ENCODE data around the gene FUOM.
A peak's percentile ranks its signal among the peaks of the same experiment; 100 is the strongest.
"Not testable (repeated sequence)": the region's sequence is repeated elsewhere in the genome, so short reads cannot be mapped to it uniquely, and the experiment has no call there.

FUOM gene

GRCh38 chr10:133367461-133367860 is 9.6 kb upstream of the FUOM start:
- peaks cover 36 to 41% of the 10 kb centered on the region in 2 donors for H3K36me3 Mint-ChIP-seq

GRCh38 chr10:133366751-133367150 is 8.9 kb upstream of the FUOM start:
- Mint-ChIP-seq H3K27me3 (no peaks in the 10 kb centered on the region), H3K27ac (no peak overlapping the region), H3K4me1 (peaks cover 7 to 19% of the 10 kb centered on the region in 2 donors), H3K4me3 (no peak overlapping the region), H3K9me3 (no peaks in the 10 kb centered on the region), H3K36me3 (peaks cover 41 to 46% of the 10 kb centered on the region in 2 donors)
- DNase-seq (no peak), ATAC-seq (replicated peaks) (no peak)

More at GRCh38 chr10:133367461-133367860, 9.6 kb upstream of the FUOM start:
- H3K9me3 Mint-ChIP-seq; ATAC-seq (replicated peaks); H3K4me3 Mint-ChIP-seq; H3K27me3 Mint-ChIP-seq; DNase-seq; H3K27ac Mint-ChIP-seq: not testable (repeated sequence)
- peaks cover 7 to 18% of the 10 kb centered on the region in 2 donors for H3K4me1 Mint-ChIP-seq

GRCh38 chr10:133366130-133366478 is 8.3 kb upstream of the FUOM start:
- no peak for DNase-seq
- H3K4me3 Mint-ChIP-seq: no peak overlapping the region
- H3K27me3 Mint-ChIP-seq: no peaks in the 10 kb centered on the region
- H3K4me1 Mint-ChIP-seq: peaks cover 11 to 19% of the 10 kb centered on the region in 2 donors
- peaks cover 46 to 47% of the 10 kb centered on the region in 2 donors for H3K36me3 Mint-ChIP-seq
- no peak for ATAC-seq (replicated peaks)
- no peak overlapping the region for H3K27ac Mint-ChIP-seq
- H3K9me3 Mint-ChIP-seq: no peaks in the 10 kb centered on the region

GRCh38 chr10:133365461-133366129 is 7.8 kb upstream of the FUOM start:
- no peak overlapping the region for H3K27ac Mint-ChIP-seq
- no peak overlapping the region for H3K4me3 Mint-ChIP-seq
- peaks cover 45 to 46% of the 10 kb centered on the region in 2 donors for H3K36me3 Mint-ChIP-seq
- no peaks in the 10 kb centered on the region for H3K9me3 Mint-ChIP-seq
- DNase-seq (no peak), ATAC-seq (replicated peaks) (no peak)
- H3K27me3 Mint-ChIP-seq: no peaks in the 10 kb centered on the region
- peaks cover 12 to 24% of the 10 kb centered on the region in 2 donors for H3K4me1 Mint-ChIP-seq

- Mint-ChIP-seq H3K27ac (no peak overlapping the region), H3K9me3 (no peaks in the 10 kb centered on the region), H3K4me1 (peaks cover 19 to 25% of the 10 kb centered on the region in 2 donors)
Measured at GRCh38 chr10:133364645-133365431, 7.0 kb upstream of the FUOM start.

GRCh38 chr10:133362846-133363245 is 5.0 kb upstream of the FUOM start:
- H3K9me3 Mint-ChIP-seq: no peaks in the 10 kb centered on the region
- no peak overlapping the region for H3K27ac Mint-ChIP-seq
- no peak for ATAC-seq (replicated peaks)
- H3K4me1 Mint-ChIP-seq: peaks cover 21 to 30% of the 10 kb centered on the region in 2 donors
- peaks cover 28 to 29% of the 10 kb centered on the region in 2 donors for H3K36me3 Mint-ChIP-seq
- no peak overlapping the region for H3K4me3 Mint-ChIP-seq
- no peaks in the 10 kb centered on the region for H3K27me3 Mint-ChIP-seq
- no peak for DNase-seq

More at GRCh38 chr10:133364645-133365431, 7.0 kb upstream of the FUOM start:
- DNase-seq (no peak), ATAC-seq (replicated peaks) (no peak)
- H3K4me3 Mint-ChIP-seq: no peak overlapping the region
- peaks cover 37 to 40% of the 10 kb centered on the region in 2 donors for H3K36me3 Mint-ChIP-seq
- H3K27me3 Mint-ChIP-seq: no peaks in the 10 kb centered on the region

GRCh38 chr10:133361773-133362441 is 4.1 kb upstream of the FUOM start:
- peak; percentile 53 to 54 for ATAC-seq (replicated peaks)
- H3K4me1 Mint-ChIP-seq: peaks cover 21 to 30% of the 10 kb centered on the region in 2 donors
- H3K27ac Mint-ChIP-seq: peak overlapping the region; percentile 84
- peak; percentile 39 for DNase-seq
- H3K4me3 Mint-ChIP-seq: peak overlapping the region; percentile 64
- H3K36me3 Mint-ChIP-seq: peaks cover 25 to 27% of the 10 kb centered on the region in 2 donors
- no peaks in the 10 kb centered on the region for H3K9me3 Mint-ChIP-seq
- H3K27me3 Mint-ChIP-seq: no peaks in the 10 kb centered on the region

GRCh38 chr10:133361227-133361626 is 3.4 kb upstream of the FUOM start:
- no peak for ATAC-seq (replicated peaks)
- Mint-ChIP-seq H3K27me3 (no peaks in the 10 kb centered on the region), H3K36me3 (peaks cover 26 to 27% of the 10 kb centered on the region in 2 donors), H3K9me3 (no peaks in the 10 kb centered on the region), H3K4me1 (peaks cover 21 to 33% of the 10 kb centered on the region in 2 donors), H3K4me3 (peak overlapping the region; percentile 64), H3K27ac (peak overlapping the region; percentile 84)
- no peak for DNase-seq

- no peak overlapping the region for H3K4me3 Mint-ChIP-seq
- peaks cover 25 to 28% of the 10 kb centered on the region in 2 donors for H3K36me3 Mint-ChIP-seq
- peaks cover 24 to 41% of the 10 kb centered on the region in 2 donors for H3K4me1 Mint-ChIP-seq
- H3K27ac Mint-ChIP-seq: peak overlapping the region; percentile 57
- H3K27me3 Mint-ChIP-seq: no peaks in the 10 kb centered on the region
- ATAC-seq (replicated peaks) (no peak), DNase-seq (no peak)
- no peaks in the 10 kb centered on the region for H3K9me3 Mint-ChIP-seq
Measured at GRCh38 chr10:133359972-133360610, 2.3 kb upstream of the FUOM start.

- ATAC-seq (replicated peaks) (no peak), DNase-seq (no peak)
- no peak overlapping the region for H3K4me3 Mint-ChIP-seq
- no peaks in the 10 kb centered on the region for H3K27me3 Mint-ChIP-seq
- peaks cover 24 to 41% of the 10 kb centered on the region in 2 donors for H3K4me1 Mint-ChIP-seq
- peaks cover 22 to 25% of the 10 kb centered on the region in 2 donors for H3K36me3 Mint-ChIP-seq
- H3K9me3 Mint-ChIP-seq: no peaks in the 10 kb centered on the region
- H3K27ac Mint-ChIP-seq: no peak overlapping the region
Measured at GRCh38 chr10:133359554-133359971, 1.7 kb upstream of the FUOM start.

GRCh38 chr10:133358925-133359310 is 1.1 kb upstream of the FUOM start:
- DNase-seq (no peak), ATAC-seq (replicated peaks) (no peak)
- H3K4me1 Mint-ChIP-seq: peaks cover 25 to 41% of the 10 kb centered on the region in 2 donors
- H3K9me3 Mint-ChIP-seq: no peaks in the 10 kb centered on the region
- H3K4me3 Mint-ChIP-seq: peak overlapping the region in 1 of 2 donors; percentile 19
- no peaks in the 10 kb centered on the region for H3K27me3 Mint-ChIP-seq
- no peak overlapping the region for H3K27ac Mint-ChIP-seq
- H3K36me3 Mint-ChIP-seq: peaks cover 19 to 23% of the 10 kb centered on the region in 2 donors

- Mint-ChIP-seq H3K4me1 (peaks cover 26 to 41% of the 10 kb centered on the region in 2 donors), H3K9me3 (no peaks in the 10 kb centered on the region), H3K36me3 (peaks cover 19 to 22% of the 10 kb centered on the region in 2 donors), H3K27me3 (no peaks in the 10 kb centered on the region), H3K27ac (no peak overlapping the region), H3K4me3 (peak overlapping the region in 1 of 2 donors; percentile 19)
- ATAC-seq (replicated peaks) (no peak), DNase-seq (no peak)
Measured at GRCh38 chr10:133358162-133358924, 524 bp upstream of the FUOM start.

GRCh38 chr10:133356549-133357284 is 1.1 kb downstream of the FUOM start:
- no peaks in the 10 kb centered on the region for H3K27me3 Mint-ChIP-seq
- DNase-seq: no peak

More at GRCh38 chr10:133356549-133357284, 1.1 kb downstream of the FUOM start:
- Mint-ChIP-seq H3K27ac (peak overlapping the region; percentile 65), H3K4me1 (peaks cover 21 to 35% of the 10 kb centered on the region in 2 donors), H3K36me3 (peaks cover 9 to 12% of the 10 kb centered on the region in 2 donors), H3K4me3 (peak overlapping the region; percentile 77 to 84), H3K9me3 (no peaks in the 10 kb centered on the region)
- ATAC-seq (replicated peaks): no peak
